Daoy (cell line): ENCODE results near the gene CNPY1. TPM values are rescaled to one million over a fixed set of nuclear protein-coding genes. Genes with fewer than 3 reads are reported as not detected.
A peak's percentile ranks its signal among the peaks of the same experiment; 100 is the strongest.
"Not testable (repeated sequence)": the region's sequence is repeated elsewhere in the genome, so short reads cannot be mapped to it uniquely, and the experiment has no call there.

Source experiments
- DNase-seq: peaks from one replicate; pipeline ENCODE4 v3.0.0-alpha.2; 2015; ENCODE audit warnings: low read depth
- total RNA-seq: library from RNA; depleted of rRNA; stranded (reverse); fragments of >200 nt; shearing (Covaris generic); gene quantifications from 2 replicates; pipeline ENCODE4 v1.2.3, GENCODE V29; 2014

The CNPY1 gene
- total RNA-seq, 1 experiment from 2014 or later = 2.7 TPM

DNA sequence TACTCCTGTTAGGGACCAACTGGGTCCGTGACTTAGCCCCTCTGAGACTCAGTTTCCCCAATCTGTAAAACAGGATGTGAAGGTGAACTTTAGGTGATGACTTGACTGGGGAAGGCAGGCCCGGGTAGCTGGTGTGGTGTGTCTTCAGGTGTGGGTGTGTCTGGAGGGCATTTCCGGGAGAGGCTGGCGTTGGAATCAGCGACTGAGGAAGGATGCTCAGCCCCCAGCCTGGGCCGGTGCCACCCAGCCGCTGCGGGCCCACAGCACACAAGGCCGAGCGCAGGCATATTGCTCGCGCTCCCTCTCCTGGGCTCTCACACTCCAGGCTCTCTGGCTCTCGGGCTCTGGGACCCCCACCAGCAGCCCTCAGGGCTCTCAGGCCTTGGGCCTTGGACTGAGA lies 31.7 kb upstream of the CNPY1 start:
- no peak for DNase-seq

DNA sequence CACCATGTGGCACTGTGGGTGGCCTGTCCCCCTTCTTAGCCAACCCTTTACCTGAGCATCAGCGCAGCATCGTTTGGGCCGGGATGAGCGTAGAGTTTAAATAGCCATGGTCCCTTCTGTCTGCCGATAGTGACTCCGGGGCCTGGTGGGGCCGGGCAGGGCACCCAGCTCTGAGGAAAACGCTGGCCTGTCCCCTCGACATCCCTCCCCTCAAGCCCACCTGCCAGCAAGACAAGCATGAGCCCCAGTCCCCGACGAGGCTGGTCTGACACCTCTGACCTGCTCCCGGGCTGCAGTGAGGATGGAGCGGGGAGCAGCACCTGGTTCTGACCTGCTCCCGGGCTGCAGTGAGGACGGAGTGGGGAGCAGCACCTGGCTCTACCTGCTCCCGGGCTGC lies 31.1 kb upstream of the CNPY1 start:
- no peak for DNase-seq

DNA sequence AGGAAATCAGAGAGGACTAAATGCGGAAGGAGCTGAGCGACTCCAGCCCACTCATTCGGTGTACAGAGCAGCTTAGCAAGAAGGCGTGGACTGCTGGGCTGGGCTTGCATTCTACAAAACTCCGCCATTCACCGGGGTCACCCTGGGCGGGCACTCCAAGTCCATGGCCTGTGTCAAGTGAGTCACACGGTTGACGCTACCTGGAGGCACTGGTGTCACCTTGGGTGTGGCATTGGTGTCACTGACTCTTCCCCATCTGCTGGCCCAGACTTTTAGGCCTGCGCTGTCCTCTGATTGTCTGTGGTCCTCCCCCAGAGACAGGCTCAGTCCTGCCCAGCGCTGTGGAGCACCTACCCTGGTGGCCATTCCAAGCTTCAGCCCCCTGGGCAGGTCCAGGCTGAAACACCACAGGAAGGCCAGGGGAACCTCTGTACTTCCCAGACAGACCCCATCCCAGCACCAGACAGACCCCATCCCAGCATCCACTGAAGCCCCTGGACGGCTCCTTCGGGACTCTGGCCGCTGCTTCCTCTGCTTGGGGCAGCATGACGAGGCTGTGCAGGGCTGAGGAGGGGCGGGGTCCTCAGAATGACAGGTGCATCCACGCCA lies 30.6 kb upstream of the CNPY1 start:
- DNase-seq = no peak

DNA sequence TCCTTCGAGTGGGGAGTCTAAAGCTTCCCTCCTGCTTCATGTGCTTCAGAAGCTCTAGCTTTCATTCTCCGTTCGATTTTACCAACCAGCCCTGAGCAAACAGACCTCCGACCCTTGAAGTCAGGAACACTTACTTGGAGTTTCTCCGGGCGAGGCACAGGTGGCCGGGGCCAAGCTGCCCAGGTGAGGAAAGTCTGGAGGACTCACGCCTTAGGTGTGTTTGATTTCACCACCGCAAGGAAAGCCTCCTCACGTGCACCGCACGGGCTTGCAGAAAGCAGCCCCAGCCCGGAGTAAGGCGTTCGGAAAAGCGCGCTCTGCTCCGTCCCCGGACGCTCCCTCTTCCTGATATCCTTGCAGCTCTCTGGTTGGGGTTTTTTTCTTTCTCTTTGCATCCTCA lies 30.1 kb upstream of the CNPY1 start:
- no peak for DNase-seq

DNA sequence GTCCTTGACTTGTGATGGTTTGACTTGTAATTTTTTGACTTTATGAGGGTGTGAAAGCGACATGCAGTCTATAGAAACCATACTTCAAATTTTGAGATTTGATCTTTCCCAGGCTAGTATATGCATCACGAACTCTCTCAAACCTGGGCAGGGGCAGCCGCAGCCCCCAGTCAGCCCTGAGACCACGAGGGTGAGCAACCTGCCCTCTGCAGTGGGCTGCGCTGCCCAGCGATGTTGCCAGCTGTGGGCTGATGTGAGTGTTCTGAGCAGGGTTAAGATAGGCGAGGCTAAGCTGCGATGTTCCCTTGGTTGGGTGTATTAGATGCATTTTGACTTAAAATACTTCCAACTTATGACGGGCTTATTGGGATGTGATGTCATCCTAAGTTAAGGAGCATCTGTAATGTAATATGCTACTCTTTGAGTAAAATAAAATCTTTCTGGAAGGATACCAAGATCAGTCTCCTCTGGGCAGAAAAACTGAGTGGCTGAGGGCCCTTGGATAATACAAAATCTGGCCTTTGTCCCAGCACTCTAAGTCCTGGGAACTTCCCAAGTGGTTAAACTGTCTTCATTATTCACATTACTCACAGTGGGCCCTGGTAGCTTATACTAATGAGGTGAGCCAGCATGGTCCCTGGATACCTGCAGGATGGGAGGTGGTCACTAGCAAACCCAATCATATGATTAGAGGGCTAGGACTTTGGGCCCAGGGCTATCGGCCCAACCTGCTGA lies 28.4 kb upstream of the CNPY1 start:
- peak; percentile 74 for DNase-seq

DNA sequence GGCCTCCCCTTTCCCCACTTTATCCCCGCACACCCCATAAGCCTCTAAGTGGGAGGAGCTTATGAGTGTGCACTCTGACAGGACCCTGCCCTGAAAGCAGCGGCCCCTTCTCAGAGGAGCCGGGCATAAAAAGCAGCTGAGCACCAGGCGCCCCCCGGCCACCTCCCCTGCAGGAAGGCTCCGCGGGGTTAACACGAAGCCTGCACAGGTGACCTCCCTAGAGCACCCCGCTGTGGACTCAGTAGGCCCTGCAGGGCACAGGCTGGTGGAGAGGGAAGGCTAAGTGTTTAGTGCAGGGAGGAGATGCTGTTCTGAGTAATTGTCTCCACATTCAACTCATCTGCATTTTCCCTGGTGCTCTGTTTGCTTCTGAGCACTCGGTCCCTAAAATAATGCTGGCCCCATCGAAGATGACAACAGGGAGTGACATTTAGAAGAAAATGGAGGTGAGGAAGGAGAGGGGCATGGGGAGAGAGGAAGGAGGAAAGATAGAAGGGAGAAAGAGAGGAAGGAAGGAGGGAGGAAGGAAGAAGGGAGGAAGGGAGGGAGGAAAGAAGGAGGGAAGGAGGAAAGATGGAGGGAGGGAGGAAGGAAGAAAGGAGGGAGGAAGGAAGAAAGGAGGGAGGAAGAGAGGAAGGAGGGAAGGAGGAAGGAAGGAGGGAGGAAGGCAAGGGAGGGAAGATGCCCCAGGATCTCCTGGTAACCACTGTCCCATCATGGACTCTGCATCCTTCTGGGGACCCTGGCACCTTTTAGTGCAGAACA lies 25.4 kb upstream of the CNPY1 start:
- no peak for DNase-seq

DNA sequence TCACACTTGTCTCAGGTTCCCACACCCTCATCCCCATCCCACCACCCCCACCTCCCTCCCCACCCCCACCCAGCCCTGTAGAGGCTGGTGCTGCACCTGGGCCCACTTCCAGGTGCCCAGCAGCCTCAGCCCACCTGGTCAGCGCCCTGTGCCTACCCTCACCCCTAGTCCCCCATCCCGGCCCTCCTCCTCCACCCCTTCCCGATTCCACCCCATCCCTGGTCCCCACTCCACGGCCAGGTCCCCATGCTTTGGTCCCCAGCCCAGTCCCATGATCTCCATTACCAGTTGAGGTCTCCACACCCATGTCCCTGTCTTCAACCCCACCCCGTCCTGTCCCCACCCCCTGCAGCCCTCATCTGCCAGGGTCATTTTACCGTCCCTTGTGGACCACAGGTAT lies 24.6 kb upstream of the CNPY1 start:
- no peak for DNase-seq

DNA sequence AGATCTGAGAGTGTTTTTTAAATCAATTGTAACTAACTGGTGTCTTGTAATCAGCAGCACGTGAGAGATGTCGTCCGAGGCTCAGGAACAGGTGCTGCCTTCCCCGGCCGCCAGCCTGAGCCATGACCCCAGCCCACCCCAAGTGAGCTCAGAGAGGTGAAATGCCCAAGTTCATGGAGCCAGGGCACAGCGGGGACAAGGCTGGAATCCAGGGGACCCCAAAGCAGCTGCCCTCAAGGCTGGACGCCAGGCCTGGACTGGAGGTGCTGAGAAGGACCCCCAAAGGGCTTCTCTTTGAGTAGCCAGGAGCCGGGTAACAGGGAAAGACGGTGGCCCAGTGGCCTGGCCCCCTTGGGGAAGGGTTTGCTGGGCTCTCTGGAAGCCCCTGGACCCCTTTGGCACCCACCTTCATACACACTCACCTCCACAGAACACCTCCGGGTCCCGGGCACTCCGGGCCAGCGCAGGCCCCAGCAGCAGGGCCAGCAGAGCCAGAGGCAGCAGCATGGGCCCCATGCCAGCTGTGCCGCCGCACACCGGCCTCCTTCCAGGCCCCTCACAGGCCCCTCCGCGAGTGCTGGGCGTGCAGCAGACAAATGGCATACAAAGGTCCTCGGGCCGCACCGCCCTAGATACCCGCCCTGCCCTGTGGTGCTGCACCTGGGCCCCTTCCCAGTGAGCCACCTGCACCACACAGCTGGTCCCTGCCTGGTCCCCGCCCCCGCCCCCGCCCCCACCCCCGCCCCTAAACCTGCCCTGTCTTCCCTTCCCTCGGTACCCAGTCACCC lies 24.0 kb upstream of the CNPY1 start:
- no peak for DNase-seq

DNA sequence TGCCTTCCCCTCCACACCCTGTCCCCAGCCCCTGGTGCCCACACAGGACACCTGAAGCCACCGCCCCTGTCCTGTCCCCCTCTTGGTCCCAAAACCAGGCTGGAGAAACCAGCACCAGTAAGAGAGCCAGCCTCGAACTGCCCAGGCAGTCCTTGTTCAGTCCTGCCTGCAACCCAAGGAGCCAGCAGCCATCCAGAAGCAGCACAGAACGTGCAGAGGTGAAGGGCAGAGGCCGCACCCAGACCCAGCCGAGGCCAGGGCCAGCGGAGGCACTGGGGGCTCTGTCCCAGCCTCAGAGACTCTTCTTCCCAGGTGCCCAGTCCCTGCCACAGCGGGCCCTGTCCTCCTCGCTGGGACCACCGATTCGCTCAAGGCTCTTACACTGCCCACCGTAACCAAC lies 23.3 kb upstream of the CNPY1 start:
- no peak for DNase-seq

DNA sequence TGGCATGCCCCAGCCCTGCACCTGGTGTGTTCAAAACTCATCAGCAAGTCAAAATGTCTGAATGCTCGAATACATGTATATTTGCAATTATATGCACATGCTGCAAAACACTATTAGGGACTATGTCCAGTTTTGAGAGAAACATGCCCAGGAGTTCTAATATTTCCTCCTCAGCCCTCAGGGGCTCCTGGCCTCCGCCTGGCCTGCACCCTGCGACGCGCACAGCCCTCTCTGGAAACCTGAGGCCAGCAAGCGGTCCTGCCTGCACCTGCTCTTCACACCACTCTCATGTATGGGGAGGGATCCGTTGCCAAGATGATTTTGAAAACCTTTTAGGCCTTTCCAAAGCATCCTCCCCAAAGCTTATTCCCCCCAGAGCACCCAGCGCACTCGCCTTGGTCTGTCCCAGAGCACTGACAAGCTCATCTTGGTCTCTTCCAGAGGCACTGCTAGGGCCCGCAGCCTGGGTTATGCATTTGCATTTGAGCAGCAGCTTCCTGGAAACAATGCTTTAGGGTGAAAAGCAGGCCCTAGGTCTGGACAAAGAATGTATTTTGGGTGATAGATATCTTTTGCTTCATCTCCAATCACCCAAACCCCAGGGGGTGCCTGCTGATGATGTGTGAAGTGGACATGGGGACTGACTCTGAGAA lies 22.6 kb upstream of the CNPY1 start:
- no peak for DNase-seq

DNA sequence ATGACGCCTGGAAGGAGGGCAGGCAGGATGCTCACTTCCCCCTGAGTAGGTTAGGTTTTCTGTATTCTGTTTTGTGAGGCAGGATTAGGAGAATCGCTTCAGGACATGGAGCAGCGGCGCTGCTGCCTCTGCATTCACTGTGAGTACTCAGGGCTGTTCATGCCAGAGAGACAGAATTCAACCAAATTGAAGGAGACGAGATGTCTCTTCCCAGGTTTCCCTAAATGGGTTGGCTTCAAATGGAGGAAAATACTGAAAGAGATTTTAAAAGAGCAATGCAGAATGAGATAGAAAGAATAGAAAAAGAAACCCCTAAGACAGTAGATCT lies 21.9 kb upstream of the CNPY1 start:
- no peak for DNase-seq

DNA sequence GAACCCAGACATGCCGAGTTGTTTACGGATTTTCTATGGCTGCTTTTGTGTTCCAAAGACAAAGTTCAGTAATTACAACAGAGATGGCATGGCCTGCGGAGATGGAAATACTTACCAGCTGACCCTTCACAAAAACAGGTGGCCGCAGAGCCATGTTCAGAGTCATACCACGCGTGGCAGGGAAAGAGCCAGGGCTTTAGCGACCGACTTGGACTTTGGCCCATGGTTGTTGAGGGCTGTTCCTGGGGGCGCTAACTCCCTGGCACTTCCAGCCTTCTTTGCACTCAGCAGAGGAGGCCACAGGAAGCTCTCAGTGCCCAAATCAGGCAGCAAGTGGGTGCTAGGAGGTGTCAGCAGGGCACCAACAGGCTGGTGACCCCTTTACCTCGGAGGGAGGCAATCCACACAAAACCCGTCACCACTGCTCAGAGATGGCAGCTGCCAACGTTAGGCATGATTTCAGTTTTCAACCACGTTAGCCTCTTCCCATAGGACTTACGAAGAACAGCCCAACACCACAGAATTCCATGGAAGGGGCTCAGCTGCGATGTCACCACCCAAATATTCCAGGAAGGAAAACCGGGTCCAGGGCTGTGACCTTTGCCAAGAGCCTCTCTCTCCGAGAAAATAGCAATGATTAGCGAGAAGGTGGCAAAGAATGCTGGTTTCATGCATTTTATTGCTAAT lies 21.4 kb upstream of the CNPY1 start:
- no peak for DNase-seq

DNA sequence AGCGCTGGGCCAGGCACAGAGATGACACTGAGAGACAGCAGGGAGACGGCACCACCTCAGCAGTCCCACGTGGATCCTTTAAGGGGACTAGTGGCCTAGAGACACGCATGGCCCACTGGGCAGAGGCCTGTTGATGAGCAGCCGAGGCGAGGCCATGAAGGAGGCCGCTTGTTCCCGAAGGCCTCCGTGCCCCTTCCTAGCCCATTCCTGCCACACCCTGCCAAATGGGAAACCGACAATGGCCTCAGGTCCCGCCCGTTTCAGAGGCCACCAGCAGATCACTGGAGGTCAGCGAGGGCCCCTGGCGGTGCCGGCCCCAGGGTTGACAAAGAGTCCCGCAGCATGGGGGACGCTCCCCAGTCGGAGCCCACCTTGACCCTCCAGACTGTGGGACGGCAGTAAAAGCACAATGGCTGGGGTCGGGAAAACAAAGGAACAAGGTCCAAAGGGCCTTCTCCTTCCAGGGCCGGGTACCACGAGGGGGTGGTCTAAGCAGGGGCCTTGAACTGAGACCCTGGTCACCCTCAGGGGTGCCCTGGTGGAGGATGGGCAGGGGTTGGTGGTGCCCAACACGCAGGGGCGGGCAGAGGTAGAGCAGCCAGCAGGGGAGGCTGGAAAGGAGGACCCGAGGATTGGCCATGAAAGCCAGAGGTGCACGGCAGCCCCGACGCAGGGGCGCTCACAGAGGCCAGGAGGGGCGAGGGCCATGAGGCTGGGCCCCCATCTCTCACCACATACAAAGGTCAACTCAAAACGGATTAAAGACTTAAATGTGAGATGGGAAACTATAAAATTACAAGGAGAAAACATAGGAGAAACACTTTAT lies 19.9 kb upstream of the CNPY1 start:
- no peak for DNase-seq

DNA sequence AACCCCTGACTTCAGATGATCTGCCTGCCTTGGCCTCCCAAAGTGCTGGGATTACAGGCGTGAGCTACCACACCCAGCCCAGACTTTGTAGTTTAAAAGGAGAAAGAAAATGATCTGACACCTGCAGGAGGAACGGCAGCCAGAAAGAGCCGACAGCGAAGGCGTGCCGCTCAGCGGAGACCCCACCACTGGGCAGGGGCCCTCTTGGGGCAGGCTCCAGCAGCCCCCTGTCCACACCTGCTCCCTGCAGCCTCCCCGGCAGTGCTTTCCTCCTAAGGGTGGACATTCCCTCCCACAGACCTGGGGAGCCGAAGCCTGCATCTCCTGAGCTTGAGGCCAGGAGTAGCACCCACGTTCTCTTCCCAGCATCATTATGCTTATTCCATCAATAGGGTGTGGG lies 19.2 kb upstream of the CNPY1 start:
- DNase-seq = no peak

DNA sequence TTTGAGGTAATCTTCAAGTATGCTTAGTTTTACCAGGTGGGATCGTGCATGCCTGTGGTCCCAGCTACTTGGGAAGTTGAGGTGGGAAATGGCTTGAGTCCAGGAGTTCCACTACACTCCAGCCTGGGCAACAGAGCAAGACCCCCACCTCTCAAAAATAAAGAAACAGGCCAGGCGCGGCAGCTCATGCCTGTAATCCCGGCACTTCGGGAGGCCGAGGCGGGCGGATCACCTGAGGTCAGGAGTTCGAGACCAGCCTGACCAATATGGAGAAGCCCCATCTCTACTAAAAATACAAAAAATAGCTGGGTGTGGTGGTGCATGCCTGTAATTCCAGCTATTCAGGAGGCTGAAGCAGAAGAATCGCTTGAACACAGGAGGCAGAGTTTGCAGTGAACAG lies 16.6 kb upstream of the CNPY1 start:
- not testable (repeated sequence) for DNase-seq

DNA sequence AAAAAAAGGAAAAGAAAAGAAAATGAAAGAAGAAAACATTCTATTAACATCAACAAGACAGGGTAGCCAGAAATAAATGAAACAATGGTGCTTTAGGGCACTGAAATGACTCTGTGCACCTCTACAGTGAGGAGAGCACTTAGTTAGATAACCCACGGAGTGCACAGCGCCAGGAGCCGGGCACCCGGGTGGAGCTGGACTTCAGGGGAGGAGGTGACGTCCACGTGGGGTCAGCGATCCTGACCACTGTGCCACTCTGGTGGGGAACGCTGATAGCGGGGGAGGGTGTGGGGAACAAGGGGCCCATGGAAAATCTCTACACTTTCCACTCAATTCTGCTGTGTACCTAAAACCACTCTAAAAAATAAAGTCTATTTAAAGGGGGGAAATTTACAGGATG lies 15.7 kb upstream of the CNPY1 start:
- DNase-seq = no peak

DNA sequence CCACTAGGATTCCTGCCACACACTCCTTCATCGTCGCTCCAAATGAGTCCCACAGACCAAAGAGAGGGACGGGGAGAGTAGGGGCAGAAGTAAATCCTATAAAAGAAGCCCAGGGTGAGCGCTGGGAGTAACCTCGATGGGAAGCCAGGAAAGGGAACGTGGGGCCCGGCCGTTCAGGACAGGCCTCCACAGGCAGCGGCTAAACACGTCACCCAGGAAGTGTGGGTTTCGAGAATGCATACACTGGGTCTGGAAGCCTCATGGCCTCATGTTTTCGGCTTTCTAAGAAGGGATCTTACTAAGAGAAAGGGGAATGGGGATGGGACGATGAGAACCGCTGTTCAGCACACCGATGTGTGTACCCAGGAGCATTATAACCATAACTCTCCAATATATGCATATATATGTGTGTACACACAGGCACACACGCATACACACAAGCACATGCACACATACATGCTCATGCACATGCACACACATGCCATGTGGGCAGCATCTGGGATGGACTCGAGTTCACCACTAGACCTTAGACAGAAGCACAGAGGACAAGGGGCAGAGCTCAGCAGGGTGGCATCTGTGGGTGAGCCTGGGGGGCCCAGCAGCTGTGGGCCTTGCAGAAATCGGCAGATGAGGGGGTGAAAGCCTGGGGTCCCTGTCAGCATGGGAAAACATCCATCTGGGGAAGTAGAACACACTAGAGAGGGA lies 14.8 kb upstream of the CNPY1 start:
- peak; percentile 67 for DNase-seq

DNA sequence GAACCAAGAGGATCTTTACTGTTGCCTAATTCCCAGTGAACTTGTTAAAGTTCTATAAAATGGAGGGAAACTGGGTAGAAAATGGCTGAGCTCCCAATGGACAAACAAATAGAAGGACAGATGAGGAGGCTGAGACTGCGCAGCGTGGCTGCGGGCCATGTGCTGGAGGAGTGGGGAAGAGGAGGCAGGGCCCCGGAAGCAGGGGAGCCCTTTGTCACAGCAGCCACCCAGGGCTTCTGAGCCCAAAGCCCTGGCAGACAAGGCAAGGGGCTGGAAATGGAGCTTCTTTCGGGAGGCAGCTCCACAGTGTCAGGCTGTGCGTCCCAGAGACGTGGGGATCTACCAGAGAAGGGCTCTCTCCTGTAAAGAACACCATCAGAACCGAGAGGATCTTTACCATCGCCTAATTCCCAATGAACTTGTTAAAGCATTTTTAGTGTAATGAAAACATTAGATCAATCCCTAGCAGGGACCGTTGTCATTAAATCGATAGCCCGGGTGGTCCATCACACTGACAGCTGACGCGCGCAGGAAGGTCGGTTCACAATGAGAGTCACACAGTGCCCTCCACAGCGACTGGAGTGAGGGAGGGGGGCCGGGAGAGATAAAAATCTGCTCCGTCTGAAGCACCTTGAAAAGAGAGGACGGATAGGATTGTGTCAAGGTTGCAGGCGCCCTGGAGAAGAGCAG lies 14.0 kb upstream of the CNPY1 start:
- DNase-seq = no peak

DNA sequence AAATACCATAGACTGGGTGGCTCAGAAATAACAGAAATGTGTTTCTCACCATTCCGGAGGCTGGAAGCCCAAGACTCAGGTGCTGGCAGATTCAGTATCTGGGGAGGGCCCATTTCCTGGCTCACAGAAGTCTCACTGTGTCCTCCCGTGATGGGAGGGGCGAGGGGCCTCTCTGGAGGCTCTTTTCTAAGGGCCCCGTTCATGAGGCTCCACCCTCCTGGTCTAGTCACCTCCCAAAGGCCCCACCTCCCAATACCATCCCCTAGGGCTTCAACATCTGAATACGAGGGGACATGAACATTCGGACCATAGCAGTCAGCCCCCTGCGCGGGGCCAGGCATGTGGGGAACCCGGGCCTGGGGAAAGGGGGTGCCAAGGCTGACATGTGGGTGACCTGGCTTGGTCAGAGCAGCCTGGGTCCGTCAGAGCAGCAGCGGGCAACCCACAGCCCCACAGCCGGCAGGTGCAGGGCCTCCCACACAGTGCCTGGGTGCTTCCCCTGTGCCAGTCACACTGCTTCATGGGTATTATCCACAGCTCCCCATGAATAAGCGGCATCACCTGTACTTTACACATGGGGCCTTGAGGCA lies 13.3 kb upstream of the CNPY1 start:
- DNase-seq = no peak
